GM12891 (cell line): Measurements from ENCODE around the gene FAF2.

Source experiments
- DNase-seq: peaks from one replicate; pipeline ENCODE4 v3.0.0; 2011; ENCODE audit warnings: low spot score; ENCODE audit not compliant: insufficient read length
- FAIRE-seq: peaks from 2 replicates; lab custom pipeline; 2011; peaks lifted over from hg19 to GRCh38; lab: Jason Lieb, UNC
- PAX5 ChIP-seq: IDR thresholded peaks from 2 replicates; pipeline ENCODE4 v1.6.1; 2011; ENCODE audit warnings: low read length, moderate library complexity, mild to moderate bottlenecking; ENCODE audit not compliant: insufficient read depth, severe bottlenecking
- POLR2A ChIP-seq: IDR thresholded peaks from 2 replicates; pipeline ENCODE4 v1.6.1; 2011; ENCODE audit warnings: low read depth, low read length, control low read depth
- POLR2AphosphoS5 ChIP-seq: IDR thresholded peaks from 2 replicates; pipeline ENCODE4 v1.6.1; 2011; ENCODE audit warnings: low read depth, low read length, control low read depth
- POU2F2 ChIP-seq: IDR thresholded peaks from 2 replicates; pipeline ENCODE4 v1.6.1; 2011; ENCODE audit warnings: low read depth, mild to moderate bottlenecking, control low read depth, low read length, moderate library complexity
- SPI1 ChIP-seq: IDR thresholded peaks from 2 replicates; pipeline ENCODE4 v1.6.1; 2011; ENCODE audit warnings: low read depth, low read length, control low read depth
- TAF1 ChIP-seq: IDR thresholded peaks from 2 replicates; pipeline ENCODE4 v1.6.1; 2011; ENCODE audit warnings: low read depth, low read length, control low read depth

The FAF2 gene

GRCh38 chr5:176454724-176455394, 6.7 kb downstream of the FAF2 start:
- DNase-seq = no peak

DNA sequence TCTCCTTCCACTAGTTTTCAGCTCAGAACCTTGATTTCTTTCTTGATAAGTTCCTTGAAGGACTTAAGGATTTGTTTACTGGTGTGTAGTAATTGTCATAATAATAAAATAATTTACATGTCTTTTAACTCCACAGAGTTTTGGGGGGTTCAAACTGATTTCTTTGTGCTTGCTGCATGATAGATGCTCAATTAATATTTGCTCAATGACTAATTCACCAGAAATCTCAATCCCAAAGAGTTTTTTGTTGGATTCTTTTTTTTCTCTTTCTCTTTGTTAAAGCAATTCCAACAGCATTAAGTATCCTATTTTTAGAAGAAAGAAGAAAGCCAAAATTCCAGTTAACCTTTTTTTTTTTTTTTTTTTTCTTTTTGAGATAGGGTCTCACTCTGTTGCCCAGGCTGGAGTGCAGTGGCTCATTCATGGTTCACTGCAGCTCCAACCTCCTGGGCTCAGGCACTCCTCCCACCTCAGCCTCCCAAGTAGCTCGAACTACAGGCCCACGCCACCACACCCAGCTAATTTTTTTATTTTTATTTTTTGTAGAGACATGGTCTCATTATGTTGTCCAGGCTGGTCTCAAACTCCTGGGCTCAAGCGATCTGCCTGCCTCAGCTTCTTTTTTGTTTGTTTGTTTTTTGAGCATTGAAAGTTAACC, 10.8 kb downstream of the FAF2 start:
- DNase-seq = no peak
- no peak for TF ChIP-seq TAF1
- TF ChIP-seq SPI1 = no peak
- TF ChIP-seq POU2F2 = no peak
- TF ChIP-seq PAX5 = no peak
- no peak for TF ChIP-seq POLR2AphosphoS5
- no peak for TF ChIP-seq POLR2A
- no peak for FAIRE-seq

More at GRCh38 chr5:176454724-176455394, 6.7 kb downstream of the FAF2 start:
- TF ChIP-seq POU2F2 (no peak), POLR2A (no peak), SPI1 (no peak)
- no peak for FAIRE-seq

DNA sequence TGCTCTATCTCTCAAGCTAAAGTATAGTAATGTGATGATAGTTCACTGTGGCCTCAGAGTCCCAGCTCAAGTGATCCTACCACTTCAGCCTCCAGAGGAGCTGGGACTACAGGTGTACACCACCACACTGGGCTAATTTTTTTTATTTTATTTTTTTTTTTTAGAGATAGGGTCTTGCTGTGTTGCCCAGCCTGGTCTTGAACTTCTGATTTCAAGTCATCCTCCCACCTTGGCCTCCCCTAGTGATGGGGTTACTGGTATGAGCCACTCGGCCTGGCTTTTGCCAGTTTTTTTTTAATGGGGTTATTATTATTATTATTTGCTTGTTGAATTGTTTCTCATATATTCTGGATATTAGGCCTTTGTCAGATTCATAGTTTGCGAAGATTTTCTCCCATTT, 13.2 kb downstream of the FAF2 start:
- FAIRE-seq (no peak), DNase-seq (no peak)
- TF ChIP-seq POLR2AphosphoS5 (no peak), PAX5 (no peak), POU2F2 (no peak), SPI1 (no peak), POLR2A (no peak), TAF1 (no peak)

GRCh38 chr5:176463113-176463764, 15.1 kb downstream of the FAF2 start:
- no peak for TF ChIP-seq TAF1
- TF ChIP-seq POLR2A = no peak
- no peak for TF ChIP-seq PAX5
- DNase-seq = no peak
- no peak for FAIRE-seq

DNA sequence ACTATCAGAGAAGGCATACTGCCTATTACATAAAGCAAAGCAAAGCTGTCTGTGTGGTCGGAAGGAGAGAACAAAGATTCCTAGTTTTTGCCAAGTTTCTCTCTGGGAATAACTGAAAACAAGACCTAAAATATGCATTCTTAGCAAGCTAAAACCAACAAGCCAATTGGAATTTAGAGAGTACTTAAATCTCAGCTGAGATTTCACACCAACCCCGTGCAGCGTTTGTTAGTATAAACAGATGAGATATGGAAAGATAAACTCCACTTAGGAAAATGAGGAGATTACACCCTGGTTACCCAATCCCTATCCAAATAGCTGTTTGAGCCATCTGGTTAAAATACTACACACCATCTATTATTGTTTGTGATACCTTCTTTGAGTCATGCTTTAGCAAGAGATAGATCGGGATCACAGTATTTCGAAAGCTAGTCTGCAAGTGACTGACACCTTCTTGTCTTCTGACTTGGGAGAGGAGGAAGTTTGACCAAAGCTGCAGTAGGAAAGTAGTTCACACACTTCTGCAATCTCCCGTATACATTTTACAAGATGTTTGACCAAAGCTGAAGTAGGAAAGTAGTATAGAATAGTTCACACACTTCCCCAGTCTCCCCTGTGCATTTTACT, 18.2 kb downstream of the FAF2 start:
- no peak for FAIRE-seq
- TF ChIP-seq SPI1 (no peak), TAF1 (no peak), PAX5 (no peak), POU2F2 (no peak), POLR2A (no peak), POLR2AphosphoS5 (no peak)
- DNase-seq = no peak

DNA sequence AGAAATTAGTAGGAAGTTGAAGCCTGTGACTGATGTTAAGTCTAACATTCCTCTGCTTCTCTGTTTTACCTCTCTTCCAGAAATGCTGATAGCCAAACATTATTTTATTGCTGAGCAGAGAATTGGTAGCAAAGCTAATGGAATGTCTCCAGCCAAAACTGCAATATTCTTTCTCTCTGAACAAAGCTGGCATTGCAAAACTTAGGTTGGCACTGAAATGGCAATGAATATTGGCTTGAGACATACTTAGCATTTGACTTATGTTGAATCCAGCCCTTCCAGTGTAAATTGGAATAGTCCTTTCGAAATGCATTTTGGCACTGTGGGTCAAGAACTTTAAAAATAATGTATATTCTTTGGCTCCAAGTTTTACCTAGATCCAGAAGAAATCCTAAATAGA, 21.1 kb downstream of the FAF2 start:
- FAIRE-seq = no peak
- no peak for DNase-seq
- TF ChIP-seq SPI1 (no peak), POLR2AphosphoS5 (no peak), TAF1 (no peak), POLR2A (no peak), PAX5 (no peak), POU2F2 (no peak)

- FAIRE-seq = no peak
- TF ChIP-seq PAX5 (no peak), POLR2AphosphoS5 (no peak), POU2F2 (no peak), POLR2A (no peak), TAF1 (no peak), SPI1 (no peak)
- DNase-seq = no peak
These were observed 22.4 kb downstream of the FAF2 start for GRCh38 chr5:176470539-176470938.

DNA sequence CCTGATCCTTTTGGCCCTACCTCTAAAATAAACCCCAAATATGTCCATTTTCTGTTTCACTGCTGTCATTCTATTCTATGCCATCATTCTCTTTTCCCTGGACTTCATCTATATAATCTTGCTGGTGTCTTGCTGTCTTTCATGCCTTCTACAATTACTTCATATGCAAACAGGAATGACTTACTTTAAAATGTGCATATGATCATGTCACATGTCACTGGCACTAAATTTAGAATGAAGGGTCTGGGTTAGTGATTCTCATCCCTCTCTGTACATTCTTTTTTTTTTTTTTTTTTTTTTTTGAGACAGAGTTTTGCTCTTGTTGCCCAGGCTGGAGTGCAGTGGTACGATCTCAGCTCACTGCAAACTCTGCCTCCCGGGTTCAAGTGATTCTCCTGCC, 22.9 kb downstream of the FAF2 start:
- FAIRE-seq (no peak), DNase-seq (no peak)
- TF ChIP-seq TAF1 (no peak), POLR2AphosphoS5 (no peak), PAX5 (no peak), POU2F2 (no peak), SPI1 (no peak), POLR2A (no peak)

- FAIRE-seq = no peak
These were observed 25.3 kb downstream of the FAF2 start for GRCh38 chr5:176473335-176474006.

DNA sequence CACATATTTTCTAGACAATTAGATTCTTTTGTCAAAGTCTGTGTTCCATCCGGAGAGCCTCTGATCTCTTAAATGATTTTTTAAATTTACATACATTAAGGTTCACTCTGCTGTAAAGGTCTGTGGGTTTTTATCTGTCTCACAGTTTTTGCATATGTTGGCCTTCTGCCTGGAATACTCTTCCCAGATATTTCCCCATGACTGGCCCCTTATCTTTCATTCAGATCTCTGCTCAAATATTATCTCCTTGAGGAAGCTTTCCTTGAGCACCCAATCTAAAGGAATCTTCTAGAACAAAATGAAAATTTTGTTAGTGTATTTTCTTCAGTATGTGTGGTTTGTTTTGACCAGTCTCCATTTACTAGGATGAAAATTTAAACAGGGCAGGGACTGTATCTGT, 26.3 kb downstream of the FAF2 start:
- DNase-seq (no peak), FAIRE-seq (no peak)
- no peak for TF ChIP-seq POLR2A
- TF ChIP-seq TAF1 = no peak
- TF ChIP-seq POLR2AphosphoS5 = no peak
- TF ChIP-seq SPI1 = no peak
- no peak for TF ChIP-seq POU2F2
- TF ChIP-seq PAX5 = no peak

More at GRCh38 chr5:176473335-176474006, 25.3 kb downstream of the FAF2 start:
- TF ChIP-seq PAX5 (no peak), POU2F2 (no peak), POLR2A (no peak), POLR2AphosphoS5 (no peak), SPI1 (no peak), TAF1 (no peak)
- no peak for DNase-seq
